CD4-positive, CD25-positive, alpha-beta regulatory T cell (primary cell): ENCODE measurements around the gene ZNF91. TPM values are rescaled to one million over a fixed set of nuclear protein-coding genes. Genes with fewer than 3 reads are reported as not detected.
"Not testable (repeated sequence)": the region's sequence is repeated elsewhere in the genome, so short reads cannot be mapped to it uniquely, and the experiment has no call there.

Source experiments
- ATAC-seq, 2 donors: fragments of 150-1000 bp; cut with Tn5 transposase; one replicate each; pipeline ENCODE4 v1.10.0; 2021; ENCODE audit warnings: low read depth in 2 of 2, moderate number of reproducible peaks in 2 of 2, moderate library complexity in 1 of 2
- DNase-seq, 3 donors: peaks; one replicate each; pipeline versions ENCODE4 v3.0.0 to v3.0.0-alpha.2; 2012 to 2022; ENCODE audit warnings: mixed read lengths in 1 of 3
- H3K27ac ChIP-seq: one replicate; pipeline ENCODE4 v1.7.0; 2013; ENCODE audit warnings: mild to moderate bottlenecking, low read length; ENCODE audit not compliant: insufficient read depth, poor library complexity, severe bottlenecking
- H3K27me3 ChIP-seq: one replicate; pipeline ENCODE4 v1.7.0; 2013; ENCODE audit warnings: low read length; ENCODE audit not compliant: control insufficient read depth, insufficient read depth
- H3K36me3 ChIP-seq: one replicate; pipeline ENCODE4 v1.7.0; 2013; ENCODE audit warnings: mild to moderate bottlenecking, low read length, moderate library complexity; ENCODE audit not compliant: control insufficient read depth, insufficient read depth
- H3K4me1 ChIP-seq: 2 replicates; pipeline ENCODE4 v1.7.0; 2013; ENCODE audit warnings: mild to moderate bottlenecking, low read length; ENCODE audit not compliant: insufficient read depth, control insufficient read depth, poor library complexity, severe bottlenecking
- H3K4me3 ChIP-seq: one replicate; pipeline ENCODE4 v1.7.0; 2013; ENCODE audit warnings: low read depth, mild to moderate bottlenecking, low read length, moderate library complexity
- H3K9me3 ChIP-seq, 2 experiments: 1 replicate in 1 of 2; 2 replicates in 1 of 2; pipeline ENCODE4 v1.7.0; 2013; ENCODE audit warnings: low read length in 2 of 2, mild to moderate bottlenecking in 1 of 2, moderate library complexity in 1 of 2; ENCODE audit not compliant: control insufficient read depth in 2 of 2
- H3K27ac Mint-ChIP-seq, 3 donors: one replicate each; pipeline ENCODE4 v1.8.0; 2020 to 2022; ENCODE audit warnings: mild to moderate bottlenecking in 3 of 3, mixed read lengths in 3 of 3, moderate library complexity in 2 of 3
- H3K27me3 Mint-ChIP-seq: one replicate; pipeline ENCODE4 v1.8.0; 2022; ENCODE audit warnings: mild to moderate bottlenecking, mixed read lengths
- H3K36me3 Mint-ChIP-seq: one replicate; pipeline ENCODE4 v1.8.0; 2020; ENCODE audit warnings: mixed read lengths
- H3K4me1 Mint-ChIP-seq, 4 donors: one replicate each; pipeline ENCODE4 v1.8.0; 2020 to 2022; ENCODE audit warnings: mixed read lengths in 4 of 4, mild to moderate bottlenecking in 1 of 4
- H3K4me3 Mint-ChIP-seq, 4 donors: one replicate each; pipeline ENCODE4 v1.8.0; 2020 to 2022; ENCODE audit warnings: mild to moderate bottlenecking in 4 of 4, mixed read lengths in 4 of 4, moderate library complexity in 3 of 4
- H3K9me3 Mint-ChIP-seq, 7 donors: one replicate each; pipeline ENCODE4 v1.8.0; 2020 to 2022; ENCODE audit warnings: mixed read lengths in 7 of 7, mild to moderate bottlenecking in 3 of 7, moderate library complexity in 2 of 7
- polyA plus RNA-seq, 4 donors: library from polyadenylated mRNA; unstranded; fragments of 300-500 nt; fragmentation: Illumina TruSeq; gene quantifications; one replicate each; pipeline ENCODE4 v1.2.3, GENCODE V29; 2021
- total RNA-seq: library from RNA; stranded (reverse); gene quantifications from one replicate; pipeline ENCODE4 v1.2.3, GENCODE V29; 2022

Gene ZNF91
- total and polyA plus RNA-seq, 5 donors from 2014 or later: 17.9 to 49.0 (median 37.8) TPM

DNA sequence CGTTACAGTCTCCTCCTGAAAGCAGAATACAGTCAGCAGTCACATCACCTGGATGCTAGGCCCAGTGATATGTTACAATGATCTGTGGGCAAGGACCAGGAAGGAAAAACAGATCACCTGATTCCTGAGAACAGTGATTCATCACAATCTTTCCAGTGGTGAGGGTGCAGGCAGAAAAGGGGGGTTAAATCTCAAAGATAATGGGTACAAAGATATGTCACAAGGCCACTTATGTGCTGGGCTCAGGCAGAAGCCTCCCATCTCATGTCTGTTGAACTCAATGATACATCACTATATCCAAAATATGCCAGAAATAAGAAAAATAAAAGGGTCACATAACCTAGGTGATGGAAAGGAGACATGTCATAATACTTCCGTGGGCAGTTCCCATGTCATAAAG is 10.8 kb upstream of the ZNF91 start:
- no peaks in the 10 kb centered on the region for H3K36me3 ChIP-seq
- no peaks in the 10 kb centered on the region for H3K27me3 Mint-ChIP-seq
- ATAC-seq (no peak), DNase-seq (no peak)
- H3K27ac ChIP-seq: no peak overlapping the region
- peaks cover 0 to 6% (median 0%) of the 10 kb centered on the region in 7 donors for H3K9me3 Mint-ChIP-seq
- H3K4me1 ChIP-seq: no peaks in the 10 kb centered on the region
- H3K27ac Mint-ChIP-seq: no peak overlapping the region
- H3K9me3 ChIP-seq: no peaks in the 10 kb centered on the region
- no peak overlapping the region for H3K4me3 Mint-ChIP-seq
- no peak overlapping the region for H3K4me3 ChIP-seq
- no peaks in the 10 kb centered on the region for H3K4me1 Mint-ChIP-seq
- H3K27me3 ChIP-seq: no peaks in the 10 kb centered on the region
- no peaks in the 10 kb centered on the region for H3K36me3 Mint-ChIP-seq

DNA sequence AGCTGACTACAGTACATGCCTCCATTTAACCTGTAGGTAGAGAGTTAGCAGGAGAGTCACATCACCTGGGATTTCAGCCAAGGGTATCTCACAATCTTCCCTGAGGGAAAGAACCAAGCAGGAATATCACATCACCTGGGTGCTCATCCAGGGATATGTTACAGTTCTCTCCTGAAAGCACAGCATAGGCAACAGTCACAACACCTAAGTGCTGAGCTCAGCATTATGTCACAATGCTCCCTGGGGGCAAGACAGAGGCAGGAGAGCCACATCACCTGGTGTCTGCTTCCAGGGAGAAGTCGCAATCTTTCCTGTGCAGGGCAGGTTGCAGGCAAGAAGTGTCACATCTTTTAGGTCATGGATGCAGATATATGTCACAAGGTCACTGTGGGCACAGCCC is 9.4 kb upstream of the ZNF91 start:
- H3K27ac Mint-ChIP-seq: no peak overlapping the region
- Histone ChIP-seq H3K4me1 (no peaks in the 10 kb centered on the region), H3K4me3 (no peak overlapping the region), H3K9me3 (no peaks in the 10 kb centered on the region), H3K27ac (no peak overlapping the region), H3K36me3 (no peaks in the 10 kb centered on the region), H3K27me3 (no peaks in the 10 kb centered on the region)
- H3K9me3 Mint-ChIP-seq: peaks cover 0 to 6% (median 0%) of the 10 kb centered on the region in 7 donors
- no peaks in the 10 kb centered on the region for H3K36me3 Mint-ChIP-seq
- H3K4me1 Mint-ChIP-seq: no peaks in the 10 kb centered on the region
- DNase-seq (no peak), ATAC-seq (no peak)
- no peaks in the 10 kb centered on the region for H3K27me3 Mint-ChIP-seq
- no peak overlapping the region for H3K4me3 Mint-ChIP-seq

DNA sequence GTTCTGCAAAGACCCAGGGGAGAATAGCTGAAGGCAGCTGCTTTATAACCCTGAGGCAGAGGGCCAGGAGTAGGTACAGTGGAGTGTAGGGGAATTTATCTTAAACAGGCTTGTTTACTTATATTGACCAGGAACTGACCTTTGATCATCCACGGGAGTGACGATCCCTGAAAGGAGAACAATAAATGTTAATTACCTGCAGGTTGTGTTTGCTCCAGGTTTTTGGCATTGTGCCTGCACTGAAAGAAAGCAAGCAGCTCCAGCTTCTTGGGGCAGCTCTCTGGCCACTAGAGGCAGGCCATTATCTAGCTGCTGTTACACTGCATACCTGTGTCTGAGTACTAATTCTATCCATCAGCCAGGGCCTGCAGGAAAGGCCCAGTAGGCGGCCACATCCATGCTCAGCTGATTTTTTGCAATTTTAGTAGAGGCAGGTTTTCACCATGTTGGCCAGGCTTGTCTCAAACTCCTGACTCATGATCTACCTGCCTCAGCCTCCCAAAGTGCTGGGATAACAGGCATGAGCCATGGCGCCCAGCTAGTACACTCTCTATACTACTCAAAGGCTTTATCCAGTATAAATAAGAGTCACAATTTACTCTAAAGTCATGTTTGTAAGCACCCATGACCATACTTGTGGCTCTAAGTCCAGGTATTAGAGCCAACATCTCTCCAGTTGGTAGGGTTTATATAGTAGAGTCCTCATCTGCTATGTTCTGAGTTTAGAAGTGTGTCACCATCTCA is 8.5 kb upstream of the ZNF91 start:
- Mint-ChIP-seq H3K4me1 (peaks cover 0 to 3% (median 0%) of the 10 kb centered on the region in 4 donors), H3K36me3 (no peaks in the 10 kb centered on the region), H3K27me3 (no peaks in the 10 kb centered on the region), H3K9me3 (peaks cover 0 to 10% (median 0%) of the 10 kb centered on the region in 7 donors), H3K27ac (no peak overlapping the region), H3K4me3 (no peak overlapping the region)
- Histone ChIP-seq H3K27me3 (no peaks in the 10 kb centered on the region), H3K4me1 (no peaks in the 10 kb centered on the region), H3K27ac (no peak overlapping the region), H3K4me3 (no peak overlapping the region), H3K9me3 (no peaks in the 10 kb centered on the region), H3K36me3 (no peaks in the 10 kb centered on the region)
- DNase-seq (no peak), ATAC-seq (no peak)

GRCh38 chr19:23403052-23403451 is 7.8 kb upstream of the ZNF91 start:
- Mint-ChIP-seq H3K9me3 (peaks cover 0 to 10% (median 0%) of the 10 kb centered on the region in 7 donors), H3K4me1 (peaks cover 0 to 5% (median 0%) of the 10 kb centered on the region in 4 donors), H3K36me3 (no peaks in the 10 kb centered on the region), H3K4me3 (no peak overlapping the region), H3K27ac (no peak overlapping the region), H3K27me3 (no peaks in the 10 kb centered on the region)
- Histone ChIP-seq H3K27me3 (no peaks in the 10 kb centered on the region), H3K4me1 (no peaks in the 10 kb centered on the region), H3K4me3 (no peak overlapping the region), H3K36me3 (no peaks in the 10 kb centered on the region), H3K9me3 (no peaks in the 10 kb centered on the region), H3K27ac (no peak overlapping the region)
- no peak for DNase-seq
- no peak for ATAC-seq

- no peaks in the 10 kb centered on the region for H3K27me3 Mint-ChIP-seq
- ATAC-seq (no peak), DNase-seq (no peak)
- peaks cover 0 to 10% (median 0%) of the 10 kb centered on the region in 7 donors for H3K9me3 Mint-ChIP-seq
- H3K36me3 Mint-ChIP-seq: no peaks in the 10 kb centered on the region
- peaks cover 0 to 8% (median under 1%) of the 10 kb centered on the region in 4 donors for H3K4me1 Mint-ChIP-seq
- Histone ChIP-seq H3K27me3 (no peaks in the 10 kb centered on the region), H3K27ac (no peak overlapping the region), H3K36me3 (no peaks in the 10 kb centered on the region), H3K4me3 (no peak overlapping the region), H3K9me3 (no peaks in the 10 kb centered on the region), H3K4me1 (no peaks in the 10 kb centered on the region)
- no peak overlapping the region for H3K27ac Mint-ChIP-seq
- H3K4me3 Mint-ChIP-seq: no peak overlapping the region
Observed at GRCh38 chr19:23402388-23402787, 7.1 kb upstream of the ZNF91 start.

DNA sequence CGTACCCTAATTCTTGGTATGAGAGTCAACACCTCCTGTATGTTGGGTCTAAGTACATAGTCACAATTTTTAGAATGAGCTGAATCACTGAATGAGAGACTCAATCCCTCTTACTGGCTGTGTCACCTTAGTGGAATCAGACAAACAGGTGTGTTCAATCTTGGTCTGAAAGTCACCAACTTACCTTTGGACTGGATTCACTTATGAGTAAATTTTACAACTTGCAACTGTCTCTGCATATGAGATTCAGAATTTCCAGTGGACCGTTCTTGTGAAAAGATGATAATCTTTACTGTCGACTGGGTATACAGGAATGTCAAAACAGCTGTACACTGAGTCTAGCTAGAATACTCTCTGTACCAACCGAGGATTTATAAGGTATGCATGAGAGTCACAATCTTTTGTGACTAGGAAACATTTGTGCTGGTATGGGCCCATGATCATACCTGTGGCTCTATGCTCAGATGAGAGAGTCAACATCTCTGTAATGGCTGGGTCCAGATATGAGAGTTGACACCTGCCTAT is 5.9 kb upstream of the ZNF91 start:
- H3K4me1 ChIP-seq: no peaks in the 10 kb centered on the region
- H3K27ac Mint-ChIP-seq: no peak overlapping the region
- H3K4me3 ChIP-seq: no peak overlapping the region
- no peak overlapping the region for H3K27ac ChIP-seq
- no peaks in the 10 kb centered on the region for H3K27me3 Mint-ChIP-seq
- ATAC-seq: no peak
- no peak for DNase-seq
- H3K36me3 ChIP-seq: no peaks in the 10 kb centered on the region
- H3K36me3 Mint-ChIP-seq: no peaks in the 10 kb centered on the region
- H3K4me3 Mint-ChIP-seq: no peak overlapping the region
- peaks cover 0 to 9% (median 2%) of the 10 kb centered on the region in 4 donors for H3K4me1 Mint-ChIP-seq
- H3K9me3 ChIP-seq: no peaks in the 10 kb centered on the region
- H3K9me3 Mint-ChIP-seq: peaks cover 0 to 3% (median 0%) of the 10 kb centered on the region in 7 donors
- H3K27me3 ChIP-seq: no peaks in the 10 kb centered on the region

GRCh38 chr19:23399443-23399842 is 4.2 kb upstream of the ZNF91 start:
- H3K4me1 ChIP-seq: peaks cover 8% of the 10 kb centered on the region
- H3K27ac ChIP-seq: no peak overlapping the region
- Mint-ChIP-seq H3K27me3 (no peaks in the 10 kb centered on the region), H3K36me3 (no peaks in the 10 kb centered on the region), H3K4me1 (peaks cover 0 to 11% (median 9%) of the 10 kb centered on the region in 4 donors), H3K4me3 (no peak overlapping the region), H3K9me3 (peaks cover 0 to 3% (median 0%) of the 10 kb centered on the region in 7 donors), H3K27ac (no peak overlapping the region)
- no peak overlapping the region for H3K4me3 ChIP-seq
- no peaks in the 10 kb centered on the region for H3K27me3 ChIP-seq
- no peaks in the 10 kb centered on the region for H3K9me3 ChIP-seq
- ATAC-seq (no peak), DNase-seq (no peak)
- H3K36me3 ChIP-seq: no peaks in the 10 kb centered on the region

GRCh38 chr19:23395722-23396117 is 449 bp upstream of the ZNF91 start:
- Histone ChIP-seq H3K36me3 (peaks cover 15% of the 10 kb centered on the region), H3K9me3 (peaks cover 0 to 17% of the 10 kb centered on the region in 2 experiments), H3K4me3 (peak overlapping the region; percentile 94), H3K4me1 (peaks cover 29% of the 10 kb centered on the region), H3K27ac (peak overlapping the region; percentile 92)
- not testable (repeated sequence) for H3K9me3 Mint-ChIP-seq, H3K27me3 ChIP-seq, DNase-seq, ATAC-seq, H3K27me3 Mint-ChIP-seq
- Mint-ChIP-seq H3K4me1 (peaks cover 17 to 42% (median 28%) of the 10 kb centered on the region in 4 donors), H3K36me3 (peaks cover 11% of the 10 kb centered on the region), H3K27ac (peak overlapping the region; percentile 92 to 99 (median 98)), H3K4me3 (peak overlapping the region in 3 of 4 donors; percentile 28 to 99 (median 98))
